Thyroid gland (tissue), 4 donors: Measurements from ENCODE around the gene DPEP1.

ENCODE experiments used
- POLR2A ChIP-seq, 2 donors: fragments of 450-650 bp; IDR thresholded peaks; one replicate each; pipeline ENCODE4 v1.6.1; 2017; ENCODE audit warnings: antibody characterized with exemption in 2 of 2, mild to moderate bottlenecking in 2 of 2, moderate library complexity in 1 of 2
- TF ChIP-seq, protein P1 (sequence below), 6 experiments: fragments of 200-600 bp in 3 of 6; fragments of 450-650 bp in 3 of 6; sonication (generic) in 3 of 6; IDR thresholded peaks; one replicate each; pipeline ENCODE4 v1.5.1; 2016 to 2019; ENCODE audit warnings: antibody characterized with exemption in 6 of 6, mild to moderate bottlenecking in 2 of 6, inconsistent platforms in 1 of 6, moderate library complexity in 1 of 6

DNA sequence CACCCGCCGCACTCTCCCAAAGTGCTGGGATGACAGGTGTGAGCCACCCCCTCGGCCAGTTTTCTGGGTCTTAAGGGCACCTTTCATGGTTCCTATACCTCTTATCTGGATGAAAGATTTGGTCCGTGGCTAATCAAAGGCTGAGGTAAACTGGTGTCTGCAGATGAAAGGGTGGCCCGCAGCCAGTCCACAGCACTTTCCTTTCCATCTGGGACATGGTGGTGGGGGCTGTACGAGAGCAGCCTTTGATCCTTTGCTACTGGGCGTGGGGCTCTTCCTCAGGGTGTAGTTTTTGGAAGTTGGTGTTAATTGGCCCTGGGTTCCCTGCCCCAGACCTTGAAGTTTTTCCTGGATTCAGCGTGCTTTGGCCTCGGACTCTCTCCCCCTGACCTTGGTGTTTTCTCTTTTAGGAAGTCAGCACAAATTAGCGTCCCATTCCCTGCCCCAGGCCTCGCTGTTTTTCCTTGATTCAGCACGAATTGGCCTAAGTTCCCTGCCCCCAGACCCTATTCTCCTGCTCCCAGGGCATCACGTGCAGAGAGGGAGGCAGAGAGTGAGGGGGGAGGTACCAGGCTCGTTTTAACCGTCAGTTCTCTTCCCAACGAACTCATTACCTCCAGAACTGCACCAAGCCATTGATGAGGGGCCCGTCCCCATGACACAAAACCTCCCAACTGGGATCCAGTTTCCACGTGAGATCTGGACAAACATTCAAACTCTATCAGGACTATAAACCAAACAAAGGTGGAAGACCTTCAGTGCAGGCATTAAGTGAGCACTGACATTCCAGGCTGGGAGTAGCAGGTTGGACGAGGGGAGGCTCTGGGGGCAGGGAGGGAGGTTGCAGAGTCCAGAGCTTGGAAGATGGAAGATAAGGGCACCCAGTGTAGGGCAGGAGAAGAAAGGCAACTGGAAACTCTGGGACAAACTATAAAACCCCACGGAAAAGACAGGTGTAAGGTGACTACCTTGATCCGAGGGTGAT lies 11.6 kb downstream of the DPEP1 start:
- TF ChIP-seq, protein P1, sequence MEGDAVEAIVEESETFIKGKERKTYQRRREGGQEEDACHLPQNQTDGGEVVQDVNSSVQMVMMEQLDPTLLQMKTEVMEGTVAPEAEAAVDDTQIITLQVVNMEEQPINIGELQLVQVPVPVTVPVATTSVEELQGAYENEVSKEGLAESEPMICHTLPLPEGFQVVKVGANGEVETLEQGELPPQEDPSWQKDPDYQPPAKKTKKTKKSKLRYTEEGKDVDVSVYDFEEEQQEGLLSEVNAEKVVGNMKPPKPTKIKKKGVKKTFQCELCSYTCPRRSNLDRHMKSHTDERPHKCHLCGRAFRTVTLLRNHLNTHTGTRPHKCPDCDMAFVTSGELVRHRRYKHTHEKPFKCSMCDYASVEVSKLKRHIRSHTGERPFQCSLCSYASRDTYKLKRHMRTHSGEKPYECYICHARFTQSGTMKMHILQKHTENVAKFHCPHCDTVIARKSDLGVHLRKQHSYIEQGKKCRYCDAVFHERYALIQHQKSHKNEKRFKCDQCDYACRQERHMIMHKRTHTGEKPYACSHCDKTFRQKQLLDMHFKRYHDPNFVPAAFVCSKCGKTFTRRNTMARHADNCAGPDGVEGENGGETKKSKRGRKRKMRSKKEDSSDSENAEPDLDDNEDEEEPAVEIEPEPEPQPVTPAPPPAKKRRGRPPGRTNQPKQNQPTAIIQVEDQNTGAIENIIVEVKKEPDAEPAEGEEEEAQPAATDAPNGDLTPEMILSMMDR (IDR thresholded peaks at IDR 0.05), result no peak
- no peak for TF ChIP-seq POLR2A (IDR thresholded peaks at IDR 0.05)
